Breast epithelium (tissue), 4 donors: Measurements from ENCODE around the gene M1AP. TPM values are rescaled to one million over a fixed set of nuclear protein-coding genes. Genes with fewer than 3 reads are reported as not detected.

ENCODE experiments used
- DNase-seq, 2 donors: peaks; one replicate each; pipeline ENCODE4 v3.0.0-alpha.2; 2019; ENCODE audit warnings: low spot score in 2 of 2
- H3K27ac ChIP-seq, 2 donors: fragments of 200-600 bp; sonication (generic) in 1 of 2; one replicate each; pipeline ENCODE4 v1.5.1; 2016 to 2019; ENCODE audit warnings: mild to moderate bottlenecking in 1 of 2
- H3K27me3 ChIP-seq, 2 donors: fragments of 200-600 bp; sonication (generic) in 1 of 2; one replicate each; pipeline versions ENCODE4 v1.5.1 to v1.6.0; 2017 to 2019; ENCODE audit warnings: control low read depth in 1 of 2, mild to moderate bottlenecking in 1 of 2
- H3K36me3 ChIP-seq: fragments of 200-600 bp; one replicate; pipeline ENCODE4 v1.5.1; 2019
- H3K4me1 ChIP-seq, 2 donors: fragments of 200-600 bp; sonication (generic); one replicate each; pipeline ENCODE4 v1.5.1; 2016 to 2019; ENCODE audit warnings: control low read depth in 1 of 2
- H3K4me3 ChIP-seq, 3 donors: fragments of 200-600 bp; sonication (generic); 1 replicate in 2 of 3; 2 replicates in 1 of 3; pipeline ENCODE4 v1.5.1; 2016 to 2019; ENCODE audit warnings: mild to moderate bottlenecking in 3 of 3, moderate library complexity in 2 of 3
- H3K9me3 ChIP-seq, 2 donors: fragments of 200-600 bp; sonication (generic) in 1 of 2; one replicate each; pipeline ENCODE4 v1.5.1; 2016 to 2019; ENCODE audit warnings: control low read depth in 1 of 2
- POLR2A ChIP-seq: fragments of 450-650 bp; IDR thresholded peaks from one replicate; pipeline ENCODE4 v1.6.1; 2016; ENCODE audit warnings: antibody characterized with exemption, mild to moderate bottlenecking, moderate library complexity
- POLR2AphosphoS5 ChIP-seq, 3 donors: sonication (generic); formaldehyde crosslinking; IDR thresholded peaks; one replicate each; pipeline ENCODE4 v1.6.1; 2017; ENCODE audit warnings: antibody characterized with exemption in 3 of 3
- intact Hi-C: fragments of 100-400 bp; cut with DNase I; formaldehyde crosslinking; loops from one replicate; pipeline ENCODE4 v1.15.1; 2023; ENCODE audit warnings: low total_unique reads
- total RNA-seq, 3 donors: library from RNA; depleted of rRNA; stranded (reverse); fragments of >200 nt; gene quantifications; one replicate each; pipeline ENCODE4 v1.1.0, GENCODE V29; 2016
- TF ChIP-seq, protein P1 (sequence below), 3 donors: fragments of 450-650 bp; IDR thresholded peaks; one replicate each; pipeline ENCODE4 v1.5.1; 2016 to 2017; ENCODE audit warnings: antibody characterized with exemption in 3 of 3, mild to moderate bottlenecking in 3 of 3, moderate library complexity in 3 of 3

Gene M1AP
- total RNA-seq, 3 donors from 2014 or later = 0.29 to 3.4 (median 0.66) TPM

DNA sequence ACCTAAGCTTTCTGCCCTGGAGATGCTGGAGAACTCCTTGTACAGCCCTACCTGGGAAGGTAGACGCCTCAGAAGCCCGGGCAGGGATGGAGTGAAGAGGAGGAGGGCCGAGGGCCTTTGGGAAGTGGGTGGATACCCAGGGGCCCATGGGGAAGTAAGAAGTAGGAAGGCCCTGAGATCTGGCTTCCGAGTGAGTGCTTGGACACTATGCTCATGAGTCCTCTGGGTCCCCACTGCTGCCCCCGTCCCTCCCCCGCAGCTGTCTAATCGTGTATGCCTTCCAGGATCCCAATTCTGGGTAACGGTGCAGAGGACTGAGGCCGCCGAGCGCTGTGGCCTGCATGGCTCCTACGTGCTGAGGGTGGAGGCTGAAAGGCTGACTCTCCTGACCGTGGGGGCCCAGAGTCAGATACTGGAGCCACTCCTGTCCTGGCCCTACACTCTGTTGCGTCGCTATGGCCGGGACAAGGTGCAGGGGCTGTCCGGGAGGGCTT is 92.5 kb downstream of the M1AP start:
- H3K27me3 ChIP-seq = no peaks in the 10 kb centered on the region
- no peaks in the 10 kb centered on the region for H3K9me3 ChIP-seq
- TF ChIP-seq POLR2AphosphoS5 (IDR thresholded peaks at IDR 0.05) = no peak
- TF ChIP-seq, protein P1, sequence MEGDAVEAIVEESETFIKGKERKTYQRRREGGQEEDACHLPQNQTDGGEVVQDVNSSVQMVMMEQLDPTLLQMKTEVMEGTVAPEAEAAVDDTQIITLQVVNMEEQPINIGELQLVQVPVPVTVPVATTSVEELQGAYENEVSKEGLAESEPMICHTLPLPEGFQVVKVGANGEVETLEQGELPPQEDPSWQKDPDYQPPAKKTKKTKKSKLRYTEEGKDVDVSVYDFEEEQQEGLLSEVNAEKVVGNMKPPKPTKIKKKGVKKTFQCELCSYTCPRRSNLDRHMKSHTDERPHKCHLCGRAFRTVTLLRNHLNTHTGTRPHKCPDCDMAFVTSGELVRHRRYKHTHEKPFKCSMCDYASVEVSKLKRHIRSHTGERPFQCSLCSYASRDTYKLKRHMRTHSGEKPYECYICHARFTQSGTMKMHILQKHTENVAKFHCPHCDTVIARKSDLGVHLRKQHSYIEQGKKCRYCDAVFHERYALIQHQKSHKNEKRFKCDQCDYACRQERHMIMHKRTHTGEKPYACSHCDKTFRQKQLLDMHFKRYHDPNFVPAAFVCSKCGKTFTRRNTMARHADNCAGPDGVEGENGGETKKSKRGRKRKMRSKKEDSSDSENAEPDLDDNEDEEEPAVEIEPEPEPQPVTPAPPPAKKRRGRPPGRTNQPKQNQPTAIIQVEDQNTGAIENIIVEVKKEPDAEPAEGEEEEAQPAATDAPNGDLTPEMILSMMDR (IDR thresholded peaks at IDR 0.05) = no peak
- no peak for TF ChIP-seq POLR2A
- no peaks in the 10 kb centered on the region for H3K36me3 ChIP-seq
- peaks cover 0 to 9% of the 10 kb centered on the region in 2 donors for H3K4me1 ChIP-seq
- intact Hi-C loops = loop anchor here (5.0 kb wide), 1 partner anchor 772 kb away; no protein-coding TSS in a partner anchor
- DNase-seq = no peak
- peak overlapping the region; percentile 73 to 83 (median 73) for H3K4me3 ChIP-seq
- peak overlapping the region in 1 of 2 donors; percentile 87 for H3K27ac ChIP-seq

DNA sequence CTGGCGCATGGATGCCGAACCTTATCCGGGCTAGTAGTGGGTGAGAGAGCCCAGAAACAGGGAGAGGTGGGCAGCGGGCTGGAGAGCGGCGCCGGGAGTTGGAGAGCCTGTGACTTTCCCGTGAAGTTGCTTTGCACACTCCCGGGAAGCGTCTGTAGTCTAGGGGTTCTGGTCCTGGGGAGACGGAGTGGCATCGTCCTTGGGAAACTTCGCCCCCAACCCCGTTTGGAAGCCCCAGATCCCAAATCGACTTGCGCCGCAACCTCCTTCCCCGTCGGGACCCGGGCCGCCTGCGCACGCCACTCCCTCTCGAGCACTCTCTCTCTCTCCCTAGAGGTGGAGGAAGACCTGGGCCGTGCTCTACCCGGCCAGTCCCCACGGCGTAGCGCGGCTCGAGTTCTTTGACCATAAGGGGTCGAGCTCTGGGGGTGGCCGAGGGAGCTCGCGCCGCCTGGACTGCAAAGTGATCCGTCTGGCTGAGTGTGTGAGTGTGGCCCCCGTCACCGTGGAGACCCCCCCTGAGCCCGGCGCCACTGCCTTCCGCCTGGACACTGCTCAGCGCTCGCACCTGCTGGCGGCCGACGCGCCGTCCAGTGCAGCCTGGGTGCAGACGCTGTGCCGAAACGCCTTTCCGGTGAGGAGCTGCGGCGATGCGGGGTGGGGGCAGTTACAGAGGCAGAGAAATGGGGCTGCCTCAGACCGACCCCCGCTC is 93.2 kb downstream of the M1AP start:
- Histone ChIP-seq H3K27me3 (no peaks in the 10 kb centered on the region), H3K27ac (peak overlapping the region; percentile 80 to 87), H3K4me3 (peak overlapping the region; percentile 73 to 83 (median 73)), H3K4me1 (peaks cover 0 to 3% of the 10 kb centered on the region in 2 donors), H3K9me3 (no peaks in the 10 kb centered on the region), H3K36me3 (no peaks in the 10 kb centered on the region)
- TF ChIP-seq, protein P1 (IDR thresholded peaks at IDR 0.05) = no peak
- no peak for TF ChIP-seq POLR2A
- TF ChIP-seq POLR2AphosphoS5 (IDR thresholded peaks at IDR 0.05) = no peak
- DNase-seq = no peak
- intact Hi-C loops = loop anchor here (5.0 kb wide), 3 partner anchors 562 to 1168 kb away; partner anchors contain the start of gene ALMS1

DNA sequence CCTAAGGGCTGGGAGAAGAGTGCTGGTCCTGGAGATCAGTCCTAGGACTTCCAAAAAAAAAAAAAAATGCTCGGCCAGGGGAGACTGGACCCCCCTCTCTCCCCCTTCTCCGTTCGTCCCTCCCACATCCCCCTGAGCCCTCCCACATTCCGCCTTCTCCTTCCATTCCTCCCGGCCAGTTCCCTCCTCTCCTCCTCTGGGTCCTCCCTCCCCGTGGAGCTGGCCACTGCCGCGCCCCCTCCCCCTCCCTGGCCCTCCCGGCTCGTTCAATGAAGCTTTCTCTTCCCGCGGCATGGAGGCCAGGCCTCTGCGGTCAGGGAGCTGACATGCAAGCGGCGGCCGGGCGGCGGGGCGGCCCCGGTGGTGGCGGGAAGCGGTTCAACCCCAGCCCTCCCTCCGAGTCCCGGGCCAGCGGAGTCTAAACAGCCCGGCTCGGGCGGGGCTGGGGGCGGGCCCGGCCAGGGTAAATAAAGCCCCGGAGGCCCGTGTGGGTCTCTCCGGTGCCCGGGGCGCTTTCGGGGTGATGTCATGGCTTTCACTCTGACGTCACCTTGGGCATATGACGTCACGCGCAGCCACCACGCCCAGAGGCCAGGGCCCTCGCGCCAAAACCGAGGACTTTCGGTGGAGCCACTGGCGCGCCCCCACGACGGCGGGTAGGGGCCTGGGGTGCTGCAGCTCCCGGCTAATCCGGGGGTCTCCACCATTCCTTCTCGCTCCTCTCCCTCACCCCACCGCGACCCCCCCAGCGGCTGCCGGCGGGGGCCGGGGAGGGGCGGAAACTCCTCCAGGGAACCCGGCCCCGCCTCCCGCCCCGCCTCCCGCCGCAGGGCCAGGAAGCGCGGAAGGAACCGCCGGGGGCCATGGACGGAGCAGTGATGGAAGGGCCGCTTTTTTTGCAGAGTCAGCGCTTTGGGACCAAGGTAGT is 94.0 kb downstream of the M1AP start, which contains the start of the genes DOK1 and LOXL3:
TSS of gene DOK1 (plus strand) at position 829 of the 928 bp plus-strand sequence. CDS start at position 864, 35 bp downstream.
TSS of gene LOXL3 (minus strand) at position 51 of the 928 bp plus-strand sequence. CDS start 1,308 bp downstream, outside the sequence.
- H3K27me3 ChIP-seq = no peaks in the 10 kb centered on the region
- no peaks in the 10 kb centered on the region for H3K36me3 ChIP-seq
- no peaks in the 10 kb centered on the region for H3K4me1 ChIP-seq
- DNase-seq = peak; percentile 63 to 70
- no peaks in the 10 kb centered on the region for H3K9me3 ChIP-seq
- peak within 1 kb of the TSS; percentile 73 to 83 (median 73) for H3K4me3 ChIP-seq
- TF ChIP-seq POLR2A (no peak), POLR2AphosphoS5 (IDR thresholded peaks at IDR 0.05) (peak in 1 of 3 donors; percentile 11)
- TF ChIP-seq, protein P1 (IDR thresholded peaks at IDR 0.05) = no peak
- H3K27ac ChIP-seq = peak within 1 kb of the TSS; percentile 80 to 87
- intact Hi-C loops = loop anchor here (5.0 kb wide), 2 partner anchors 563 to 1167 kb away; partner anchors contain the start of gene ALMS1

DNA sequence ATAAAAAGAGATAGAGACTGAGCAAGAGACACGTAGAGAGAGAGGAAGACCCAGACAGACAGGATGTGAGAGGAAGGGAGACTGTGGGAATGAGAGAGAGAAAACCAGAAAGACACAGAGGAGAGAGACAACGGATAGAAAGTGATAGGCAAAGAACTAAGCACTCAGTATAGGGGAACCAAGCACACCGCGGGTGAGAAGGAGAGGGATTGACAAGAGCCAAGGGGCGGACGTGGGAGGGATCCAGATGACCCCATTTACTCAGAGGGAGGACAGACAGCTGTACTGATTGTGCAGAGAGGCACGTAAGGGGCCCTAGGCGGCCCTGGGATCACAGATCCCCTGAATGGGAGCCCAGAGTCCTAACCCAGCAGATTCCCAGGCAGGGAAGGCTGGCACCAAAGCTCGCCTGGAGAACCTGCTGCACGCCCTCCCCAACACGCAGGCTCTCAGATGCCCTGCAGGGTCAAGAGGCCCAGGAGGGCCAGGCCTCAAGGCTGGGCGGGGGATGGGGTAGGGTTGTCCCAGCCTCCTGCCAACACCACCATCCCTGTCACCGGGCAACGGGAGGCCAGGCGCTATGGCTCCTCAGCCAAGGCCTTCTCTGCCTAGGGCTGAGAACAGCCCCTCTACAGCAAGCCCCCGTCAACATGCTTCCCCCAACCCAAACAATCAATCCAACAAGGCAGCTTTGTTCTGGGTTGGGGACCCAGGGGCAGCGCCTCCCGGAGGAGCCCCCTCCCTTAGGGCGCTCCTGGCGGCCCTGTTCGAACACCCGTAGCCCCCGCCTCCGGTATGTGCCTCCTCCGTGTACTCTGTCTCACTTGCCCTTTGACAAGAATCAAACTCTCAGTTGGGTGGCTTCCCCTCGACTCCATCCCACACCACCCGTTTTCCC is 95.0 kb downstream of the M1AP start:
- intact Hi-C loops = loop anchor here (5.0 kb wide), 2 partner anchors 564 to 1166 kb away; partner anchors contain the start of gene ALMS1
- H3K4me3 ChIP-seq = peak overlapping the region; percentile 73 to 83 (median 73)
- no peaks in the 10 kb centered on the region for H3K27me3 ChIP-seq
- no peak for DNase-seq
- TF ChIP-seq POLR2A (no peak), POLR2AphosphoS5 (IDR thresholded peaks at IDR 0.05) (no peak)
- TF ChIP-seq, protein P1 (IDR thresholded peaks at IDR 0.05) = no peak
- H3K36me3 ChIP-seq = no peaks in the 10 kb centered on the region
- peak overlapping the region; percentile 30 to 87 for H3K27ac ChIP-seq
- H3K4me1 ChIP-seq = no peaks in the 10 kb centered on the region
- no peaks in the 10 kb centered on the region for H3K9me3 ChIP-seq
